ENCODE data around the gene GDF15.

The GDF15 gene

GRCh38 chr19:18392417-18392816, 6.5 kb downstream of the GDF15 start (continued):
- no peak for TF ChIP-seq ZNF8 (CRISPR knock-in tag; IDR thresholded peaks at IDR 0.05)
- TF ChIP-seq SNAI2 (CRISPR knock-in tag; IDR thresholded peaks at IDR 0.05), result no peak
- no peak for TF ChIP-seq BACH2 (CRISPR knock-in tag; IDR thresholded peaks at IDR 0.05; ENCODE audit: borderline replicate concordance)
- TF ChIP-seq ARNTL (CRISPR knock-in tag; IDR thresholded peaks at IDR 0.05; ENCODE audit: borderline replicate concordance, low read depth), result no peak
- TF ChIP-seq ZNF565 (CRISPR knock-in tag; conservative IDR thresholded peaks at IDR 0.05; ENCODE audit: low read depth), result no peak
- no peak for TF ChIP-seq CREB5 (CRISPR knock-in tag; IDR thresholded peaks at IDR 0.05; ENCODE audit: low read depth)
- TF ChIP-seq PATZ1 (CRISPR knock-in tag; IDR thresholded peaks at IDR 0.05; ENCODE audit: borderline replicate concordance), result no peak
- TF ChIP-seq ESRRG (CRISPR knock-in tag; IDR thresholded peaks at IDR 0.05), result no peak

- TF ChIP-seq ESRRG (CRISPR knock-in tag; IDR thresholded peaks at IDR 0.05) (no peak), SNAI2 (CRISPR knock-in tag; IDR thresholded peaks at IDR 0.05) (no peak), ZNF70 (CRISPR knock-in tag; IDR thresholded peaks at IDR 0.05) (no peak), RARB (CRISPR knock-in tag; IDR thresholded peaks at IDR 0.05) (no peak), POU6F1 (CRISPR knock-in tag; IDR thresholded peaks at IDR 0.05; ENCODE audit: borderline replicate concordance, low read depth) (no peak), PPARA (CRISPR knock-in tag; IDR thresholded peaks at IDR 0.05; ENCODE audit: borderline replicate concordance) (no peak), ZNF8 (CRISPR knock-in tag; IDR thresholded peaks at IDR 0.05) (no peak), ZNF565 (CRISPR knock-in tag; conservative IDR thresholded peaks at IDR 0.05; ENCODE audit: low read depth) (no peak), TCF4 (CRISPR knock-in tag; IDR thresholded peaks at IDR 0.05; ENCODE audit: borderline replicate concordance) (no peak), TOX (CRISPR knock-in tag; IDR thresholded peaks at IDR 0.05; ENCODE audit: borderline replicate concordance) (no peak), ZFP30 (CRISPR knock-in tag; IDR thresholded peaks at IDR 0.05) (no peak), CREB5 (CRISPR knock-in tag; IDR thresholded peaks at IDR 0.05; ENCODE audit: low read depth) (no peak), GLIS3 (CRISPR knock-in tag; IDR thresholded peaks at IDR 0.05) (no peak), BACH2 (CRISPR knock-in tag; IDR thresholded peaks at IDR 0.05; ENCODE audit: borderline replicate concordance) (no peak), PATZ1 (CRISPR knock-in tag; IDR thresholded peaks at IDR 0.05; ENCODE audit: borderline replicate concordance) (no peak)
- TF ChIP-seq, protein P1, sequence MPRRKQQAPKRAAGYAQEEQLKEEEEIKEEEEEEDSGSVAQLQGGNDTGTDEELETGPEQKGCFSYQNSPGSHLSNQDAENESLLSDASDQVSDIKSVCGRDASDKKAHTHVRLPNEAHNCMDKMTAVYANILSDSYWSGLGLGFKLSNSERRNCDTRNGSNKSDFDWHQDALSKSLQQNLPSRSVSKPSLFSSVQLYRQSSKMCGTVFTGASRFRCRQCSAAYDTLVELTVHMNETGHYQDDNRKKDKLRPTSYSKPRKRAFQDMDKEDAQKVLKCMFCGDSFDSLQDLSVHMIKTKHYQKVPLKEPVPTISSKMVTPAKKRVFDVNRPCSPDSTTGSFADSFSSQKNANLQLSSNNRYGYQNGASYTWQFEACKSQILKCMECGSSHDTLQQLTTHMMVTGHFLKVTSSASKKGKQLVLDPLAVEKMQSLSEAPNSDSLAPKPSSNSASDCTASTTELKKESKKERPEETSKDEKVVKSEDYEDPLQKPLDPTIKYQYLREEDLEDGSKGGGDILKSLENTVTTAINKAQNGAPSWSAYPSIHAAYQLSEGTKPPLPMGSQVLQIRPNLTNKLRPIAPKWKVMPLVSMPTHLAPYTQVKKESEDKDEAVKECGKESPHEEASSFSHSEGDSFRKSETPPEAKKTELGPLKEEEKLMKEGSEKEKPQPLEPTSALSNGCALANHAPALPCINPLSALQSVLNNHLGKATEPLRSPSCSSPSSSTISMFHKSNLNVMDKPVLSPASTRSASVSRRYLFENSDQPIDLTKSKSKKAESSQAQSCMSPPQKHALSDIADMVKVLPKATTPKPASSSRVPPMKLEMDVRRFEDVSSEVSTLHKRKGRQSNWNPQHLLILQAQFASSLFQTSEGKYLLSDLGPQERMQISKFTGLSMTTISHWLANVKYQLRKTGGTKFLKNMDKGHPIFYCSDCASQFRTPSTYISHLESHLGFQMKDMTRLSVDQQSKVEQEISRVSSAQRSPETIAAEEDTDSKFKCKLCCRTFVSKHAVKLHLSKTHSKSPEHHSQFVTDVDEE (CRISPR knock-in tag; IDR thresholded peaks at IDR 0.05), result no peak
- TF ChIP-seq, protein P2, sequence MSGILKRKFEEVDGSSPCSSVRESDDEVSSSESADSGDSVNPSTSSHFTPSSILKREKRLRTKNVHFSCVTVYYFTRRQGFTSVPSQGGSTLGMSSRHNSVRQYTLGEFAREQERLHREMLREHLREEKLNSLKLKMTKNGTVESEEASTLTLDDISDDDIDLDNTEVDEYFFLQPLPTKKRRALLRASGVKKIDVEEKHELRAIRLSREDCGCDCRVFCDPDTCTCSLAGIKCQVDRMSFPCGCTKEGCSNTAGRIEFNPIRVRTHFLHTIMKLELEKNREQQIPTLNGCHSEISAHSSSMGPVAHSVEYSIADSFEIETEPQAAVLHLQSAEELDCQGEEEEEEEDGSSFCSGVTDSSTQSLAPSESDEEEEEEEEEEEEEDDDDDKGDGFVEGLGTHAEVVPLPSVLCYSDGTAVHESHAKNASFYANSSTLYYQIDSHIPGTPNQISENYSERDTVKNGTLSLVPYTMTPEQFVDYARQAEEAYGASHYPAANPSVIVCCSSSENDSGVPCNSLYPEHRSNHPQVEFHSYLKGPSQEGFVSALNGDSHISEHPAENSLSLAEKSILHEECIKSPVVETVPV (CRISPR knock-in tag; IDR thresholded peaks at IDR 0.05), result no peak
- ATAC-seq, result no peak
Observed at GRCh38 chr19:18392926-18393325, 7.0 kb downstream of the GDF15 start.

All from SK-N-SH treated with all-trans-retinoic acid at 6 μM for 48 hours (cell line).